OCI-LY3 (cell line): ENCODE data around the gene KCNQ1.

ENCODE experiments used
- CTCF ChIP-seq: fragments of 200-600, 300-600 bp; sonication (generic); IDR thresholded peaks from 2 replicates; pipeline ENCODE4 v1.5.1; 2014; ENCODE audit warnings: antibody characterized with exemption, low read length, low read depth
- EZH2phosphoT487 ChIP-seq: fragments of 200-600 bp; shearing (Covaris generic); IDR thresholded peaks from 2 replicates; pipeline ENCODE4 v1.6.1; 2018; ENCODE audit warnings: antibody characterized with exemption, mixed run types, low read depth

- TF ChIP-seq CTCF, result no peak
- TF ChIP-seq EZH2phosphoT487, result no peak
These were observed 241.0 kb downstream of the KCNQ1 start for GRCh38 chr11:2685566-2686359.
